Brain pericyte (primary cell): Measurements from ENCODE around the gene TKTL1.
"Not testable (repeated sequence)": the region's sequence is repeated elsewhere in the genome, so short reads cannot be mapped to it uniquely, and the experiment has no call there.

Experiments
- DNase-seq: peaks from one replicate; pipeline ENCODE4 v3.0.0-alpha.2; 2012; ENCODE audit warnings: low read depth, low spot score

The TKTL1 gene

GRCh38 chrX:154295664-154296310, at the start of gene TKTL1:
Gene TKTL1 (plus strand): TSS chrX:154295795. CDS start chrX:154295860, 65 bp downstream.
- DNase-seq = no peak

GRCh38 chrX:154247377-154248045, 48.1 kb upstream of the TKTL1 start:
- DNase-seq = not testable (repeated sequence)

GRCh38 chrX:154248076-154248475, 47.5 kb upstream of the TKTL1 start:
- DNase-seq = not testable (repeated sequence)

GRCh38 chrX:154257282-154257681, 38.3 kb upstream of the TKTL1 start, which contains the start of gene OPN1MW3:
Gene OPN1MW3 (plus strand): TSS chrX:154257582. CDS start chrX:154257620, 38 bp downstream.
- DNase-seq = not testable (repeated sequence)

- not testable (repeated sequence) for DNase-seq
These were observed 36.9 kb upstream of the TKTL1 start for GRCh38 chrX:154258711-154259110.

- not testable (repeated sequence) for DNase-seq
These were observed 32.5 kb upstream of the TKTL1 start for GRCh38 chrX:154263072-154263471.

- not testable (repeated sequence) for DNase-seq
These were observed 26.4 kb upstream of the TKTL1 start for GRCh38 chrX:154269245-154269644.

DNA sequence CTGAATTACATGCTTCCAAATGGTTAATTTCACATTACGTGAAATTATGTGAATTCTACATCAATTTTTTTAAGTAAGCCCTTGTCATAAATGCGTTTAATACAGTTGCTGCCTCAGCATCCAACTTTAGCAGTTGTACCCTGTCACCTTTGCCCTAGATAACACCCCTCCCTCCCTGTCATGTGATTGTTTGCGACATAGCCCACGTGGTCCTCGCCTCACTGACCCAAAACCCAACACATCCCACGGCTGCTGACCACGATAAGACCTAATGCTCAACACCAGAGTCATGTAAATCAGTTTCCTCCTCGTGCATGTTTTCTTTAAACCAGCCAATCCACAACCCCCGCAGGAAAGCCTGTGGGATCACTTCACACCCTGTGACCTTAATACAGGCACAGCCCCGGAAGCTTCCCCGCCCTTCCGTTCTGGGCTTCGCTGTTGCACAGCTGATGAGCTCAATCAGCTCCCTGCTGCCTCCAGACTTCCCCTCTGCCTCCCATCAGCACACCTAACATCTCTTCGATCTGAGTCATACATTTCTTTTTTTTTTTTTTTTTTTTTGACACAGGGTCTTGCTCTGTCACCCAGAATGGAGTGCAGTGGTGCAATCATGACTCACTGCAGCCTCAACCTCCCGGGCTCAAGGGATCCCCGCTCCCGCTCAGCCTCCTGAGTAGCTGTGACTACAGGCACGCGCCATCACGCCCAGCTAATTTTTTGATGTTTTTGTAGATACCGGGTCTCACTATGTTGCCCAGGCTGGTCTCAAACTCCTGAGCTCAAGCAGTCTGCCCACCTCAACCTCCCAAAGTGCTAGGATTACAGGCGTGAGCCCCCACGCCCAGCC, 10.9 kb upstream of the TKTL1 start:
- not testable (repeated sequence) for DNase-seq

DNA sequence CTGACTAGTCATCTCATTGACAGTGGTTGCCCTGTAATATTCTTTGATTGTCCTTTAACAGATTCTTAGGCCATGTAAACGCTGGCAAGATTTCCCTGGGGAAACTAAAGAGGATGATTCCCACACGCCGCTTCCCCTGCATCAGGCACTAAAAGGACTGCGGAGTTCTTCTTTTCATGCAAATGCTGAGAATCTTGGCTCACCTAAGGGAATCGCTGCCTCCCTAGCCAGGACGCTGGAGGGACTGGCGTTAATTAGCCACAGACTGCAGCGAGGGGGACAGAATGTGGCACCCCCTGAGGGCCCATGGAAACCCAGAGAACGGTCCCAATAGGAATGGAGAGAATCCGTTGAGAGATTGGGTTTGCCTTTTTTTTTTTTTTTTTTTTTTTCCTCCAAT, 9.2 kb upstream of the TKTL1 start:
- not testable (repeated sequence) for DNase-seq

- no peak for DNase-seq
These were observed 612 bp upstream of the TKTL1 start, which contains the start of gene TEX28 for GRCh38 chrX:154294791-154295574. Gene TEX28 (minus strand): TSS chrX:154295124. CDS start chrX:154292117, 3,007 bp downstream.

GRCh38 chrX:154296731-154297130, 1.1 kb downstream of the TKTL1 start:
- no peak for DNase-seq

DNA sequence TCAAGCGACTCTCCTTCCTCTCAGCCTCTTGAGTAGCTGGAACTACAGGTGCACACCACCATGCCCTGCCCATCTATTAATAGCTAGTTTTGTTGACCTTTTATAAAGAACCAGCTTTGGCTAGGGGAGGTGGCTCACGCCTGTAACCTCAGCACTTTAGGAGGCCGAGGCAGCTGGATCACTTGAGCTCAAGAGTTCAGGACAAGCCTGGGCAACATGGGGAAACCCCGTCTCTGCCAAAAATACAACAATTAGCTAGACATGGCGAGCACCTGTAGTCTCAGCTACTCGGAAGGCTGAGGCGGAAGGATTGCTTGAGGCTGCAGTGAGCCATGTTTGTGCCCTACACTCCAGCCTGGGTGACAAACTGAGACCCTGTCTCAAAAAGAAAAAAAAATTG, 2.7 kb downstream of the TKTL1 start:
- DNase-seq = no peak

GRCh38 chrX:154300816-154301215, 5.2 kb downstream of the TKTL1 start:
- DNase-seq = no peak

GRCh38 chrX:154302998-154303397, 7.4 kb downstream of the TKTL1 start:
- not testable (repeated sequence) for DNase-seq

GRCh38 chrX:154303476-154303875, 7.9 kb downstream of the TKTL1 start:
- no peak for DNase-seq

- DNase-seq = no peak
These were observed 9.3 kb downstream of the TKTL1 start for GRCh38 chrX:154304846-154305245.

- DNase-seq = no peak
These were observed 10.1 kb downstream of the TKTL1 start for GRCh38 chrX:154305541-154306205.

DNA sequence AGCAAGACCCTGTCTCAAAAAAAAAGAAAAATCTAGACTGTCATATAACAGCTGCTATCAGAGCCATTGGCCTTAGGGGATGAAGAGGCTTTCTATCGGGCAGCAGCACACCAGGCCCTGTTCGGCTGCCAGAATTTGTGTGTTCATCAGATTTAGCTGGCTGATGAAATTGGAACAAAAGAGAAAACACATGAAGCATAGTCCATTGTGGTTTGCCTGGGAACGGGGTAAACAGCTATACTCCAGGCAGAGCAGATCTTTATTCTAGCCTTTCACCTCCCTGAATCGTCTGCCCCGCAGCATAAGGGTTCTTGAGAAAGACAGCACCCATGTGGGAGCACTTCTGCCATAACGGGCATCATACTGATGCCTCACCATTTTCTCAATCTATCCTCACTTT, 11.6 kb downstream of the TKTL1 start:
- DNase-seq = no peak

- DNase-seq = no peak
These were observed 12.7 kb downstream of the TKTL1 start for GRCh38 chrX:154308108-154308946.
